SH-SY5Y (cell line): ENCODE data around the gene RASGRF2.

ENCODE experiments used
- GATA2 ChIP-seq: IDR thresholded peaks from 2 replicates; pipeline ENCODE4 v1.6.1; 2011; ENCODE audit warnings: mild to moderate bottlenecking, low read depth, low read length
- GATA3 ChIP-seq: IDR thresholded peaks from 2 replicates; pipeline ENCODE4 v1.6.1; 2011; ENCODE audit warnings: low read depth, mild to moderate bottlenecking, low read length, moderate library complexity

GRCh38 chr5:81070571-81071255 lies 110.5 kb downstream of the RASGRF2 start:
- TF ChIP-seq GATA2 (no peak), GATA3 (no peak)
